GM18520 (cell line): ENCODE results near the gene CD6.

Source experiments
- ATAC-seq: cut with Tn5 transposase; IDR thresholded peaks from one replicate; pipeline ENCODE4 v1.9.1; 2021; ENCODE audit not compliant: unreplicated experiment

CD6 gene

DNA sequence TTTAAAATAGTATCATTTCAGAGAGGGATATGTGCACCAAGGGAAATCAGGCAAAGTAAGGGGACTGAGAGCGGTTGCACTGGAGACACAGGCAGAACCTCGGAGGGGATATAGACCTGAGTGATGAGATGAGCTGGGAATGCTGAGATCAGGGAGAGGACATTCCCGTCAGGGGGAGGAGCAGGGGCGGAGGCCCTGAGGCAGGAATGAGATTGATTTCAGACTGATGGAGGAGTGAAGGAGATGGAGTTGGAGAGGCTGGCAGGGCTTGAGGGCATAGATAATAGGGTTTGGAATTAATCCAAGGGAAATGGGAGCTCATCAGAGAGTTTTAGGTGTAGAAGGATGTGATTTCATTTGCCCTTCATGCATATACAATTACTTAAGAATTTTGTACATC lies 13.2 kb downstream of the CD6 start:
- ATAC-seq = no peak

GRCh38 chr11:60985501-60985900 lies 14.0 kb downstream of the CD6 start:
- ATAC-seq = no peak

DNA sequence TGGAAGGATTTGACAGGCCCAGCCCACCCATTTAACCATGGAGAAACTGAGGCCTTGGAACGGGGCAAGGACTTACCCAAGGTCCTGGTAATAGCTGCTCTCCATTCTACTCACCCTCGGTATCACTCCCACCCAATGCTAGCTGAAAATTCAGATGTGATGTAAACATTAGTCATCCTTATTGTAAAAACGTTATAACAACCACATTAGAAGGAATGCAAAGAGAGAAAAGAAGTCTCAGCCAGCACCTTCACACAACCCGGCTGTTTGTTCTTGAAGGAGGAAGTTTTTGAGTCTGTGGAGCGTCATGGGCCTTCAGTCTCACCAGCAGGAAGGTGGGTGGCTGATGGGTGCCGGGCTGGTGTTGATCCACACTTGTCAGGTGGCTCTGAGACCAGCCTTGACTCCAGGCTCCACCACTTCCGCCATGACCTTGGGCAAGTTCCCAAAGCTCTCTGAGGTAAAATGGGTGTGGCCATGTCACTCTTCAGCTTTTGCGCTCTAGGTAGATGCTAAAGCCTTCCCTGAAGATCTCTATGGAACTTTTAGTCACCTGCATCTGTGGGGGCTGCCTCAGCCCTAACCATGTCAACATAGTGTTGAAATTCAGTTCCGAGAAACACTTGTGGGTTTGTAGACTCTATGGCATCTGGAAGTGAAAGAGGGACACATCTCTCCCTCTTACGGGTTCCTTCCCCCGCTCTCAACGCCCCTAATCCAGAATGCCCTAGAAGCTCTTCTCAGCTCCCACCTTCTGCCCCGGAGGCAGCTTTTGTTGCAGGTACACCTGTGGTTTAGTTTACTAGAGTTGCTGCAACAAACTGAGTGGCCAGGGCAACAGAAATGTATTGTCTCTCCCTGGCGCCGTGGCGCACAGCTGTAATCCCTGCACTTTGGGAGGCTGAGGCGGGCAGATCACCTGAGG lies 14.8 kb downstream of the CD6 start:
- ATAC-seq = no peak

DNA sequence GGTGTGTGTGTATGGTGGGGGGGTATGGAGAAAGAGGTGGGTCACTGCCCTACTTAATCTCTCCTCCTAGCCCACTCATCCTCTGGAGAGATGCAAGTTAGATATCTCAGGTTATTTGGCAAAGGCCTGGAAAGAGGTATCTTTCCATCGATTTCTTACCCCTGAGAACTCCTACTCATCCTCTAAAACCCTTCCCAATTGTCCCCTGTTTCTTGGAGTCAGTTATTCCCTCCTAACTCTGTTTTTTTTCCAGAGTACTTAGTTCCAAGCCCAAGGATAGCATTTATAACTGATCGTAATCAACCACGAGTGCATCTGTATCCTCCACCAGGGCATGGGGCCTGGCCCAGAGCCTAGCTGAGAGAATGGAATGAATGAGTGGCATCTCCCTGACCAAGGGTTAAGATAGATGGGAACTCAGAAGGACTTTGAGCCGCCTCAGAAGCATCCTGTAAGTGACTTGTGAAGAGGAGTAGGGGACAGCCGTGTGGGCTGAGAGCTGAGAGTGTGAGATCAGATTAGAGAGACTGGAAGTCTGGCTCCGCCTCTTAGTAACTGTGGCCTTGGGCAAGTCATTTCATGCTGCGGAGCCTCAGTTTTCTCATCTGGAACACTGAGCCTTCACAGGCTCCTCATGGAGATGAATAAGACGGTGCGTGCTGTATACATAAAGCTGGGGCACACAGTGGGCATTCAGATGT lies 16.2 kb downstream of the CD6 start:
- no peak for ATAC-seq

DNA sequence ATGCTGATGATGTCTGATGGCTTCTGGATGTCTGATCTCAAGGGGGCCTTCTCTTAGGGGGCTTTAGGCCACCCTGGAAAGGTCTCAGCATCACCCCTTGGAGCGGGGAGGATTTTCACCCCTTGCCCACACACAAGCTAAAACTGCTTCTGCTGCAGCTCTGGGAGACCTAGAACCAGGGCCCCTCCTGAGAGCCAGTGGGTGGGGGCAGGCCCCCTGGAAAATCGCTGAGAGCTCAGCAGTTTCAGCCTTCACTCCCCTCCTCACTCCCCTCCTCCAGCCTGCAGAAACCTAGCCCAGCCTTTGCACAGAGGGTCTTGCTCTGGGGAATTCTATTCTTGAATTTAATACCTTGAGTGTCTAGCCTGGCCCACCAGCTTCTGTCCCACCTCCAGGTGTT lies 17.2 kb downstream of the CD6 start:
- no peak for ATAC-seq

DNA sequence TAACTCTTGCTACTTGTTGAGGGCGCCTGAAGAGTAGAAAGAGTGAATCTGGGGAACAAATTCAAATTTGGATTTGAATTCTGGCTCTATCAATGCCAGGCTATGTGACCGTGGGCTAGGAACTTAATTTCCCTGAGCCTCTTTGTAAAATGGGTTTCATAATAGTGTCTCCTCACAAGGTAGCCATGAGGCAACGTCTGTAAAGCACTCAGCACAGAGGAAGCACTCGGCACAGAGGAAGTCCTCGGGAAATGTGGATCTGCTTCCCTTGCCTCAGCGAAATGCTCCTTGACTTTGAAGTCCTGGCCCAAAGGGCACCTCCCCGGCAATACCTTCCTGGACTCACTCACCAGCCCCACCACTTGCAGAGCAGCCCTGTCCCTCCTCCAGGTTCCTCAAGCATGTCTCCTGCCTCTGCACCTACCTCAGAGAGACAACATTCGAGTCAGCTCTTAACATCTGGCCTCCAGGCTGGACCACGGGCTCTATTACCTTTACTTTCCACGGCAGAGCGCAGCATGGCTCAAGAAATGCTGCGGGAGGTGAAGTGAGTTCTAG lies 17.7 kb downstream of the CD6 start:
- no peak for ATAC-seq

DNA sequence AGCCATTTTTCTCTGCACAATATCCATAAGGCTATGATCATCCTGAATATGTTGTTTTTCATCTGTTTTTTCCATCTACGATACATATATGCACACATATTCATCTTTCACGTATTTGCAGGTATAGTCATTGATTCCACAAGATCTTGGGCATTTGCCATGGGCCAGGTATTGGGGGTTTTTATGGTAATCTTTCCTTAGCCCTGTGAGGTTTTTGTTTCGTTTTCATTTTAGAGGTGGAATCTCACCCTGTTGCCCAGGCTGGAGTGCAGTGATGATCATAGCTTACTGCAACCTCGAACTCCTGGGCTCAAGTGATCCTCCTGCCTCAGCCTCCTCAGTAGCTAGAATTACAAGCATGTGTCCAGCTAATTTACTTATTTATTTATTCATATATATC lies 20.0 kb downstream of the CD6 start:
- ATAC-seq = no peak

GRCh38 chr11:60992842-60993409 lies 21.4 kb downstream of the CD6 start:
- ATAC-seq = no peak

DNA sequence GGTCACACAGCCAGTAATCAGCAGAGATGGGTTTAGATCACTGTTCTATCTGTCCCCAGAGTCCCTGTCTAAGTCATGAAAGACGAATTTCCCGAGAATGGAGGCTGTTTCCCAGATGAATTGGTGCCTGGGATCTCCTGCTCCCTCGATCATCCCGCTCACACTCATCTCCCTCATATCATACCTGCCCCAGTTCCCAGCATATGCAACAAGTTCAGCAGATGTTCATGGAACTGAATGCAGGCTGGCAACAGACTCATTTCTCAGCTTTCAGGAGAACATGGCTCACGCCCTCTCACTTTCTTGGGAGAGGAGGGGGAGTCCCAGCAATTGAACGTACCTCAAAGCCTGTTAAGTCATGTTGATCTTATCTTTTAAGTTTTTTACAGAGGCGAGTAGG lies 22.1 kb downstream of the CD6 start:
- no peak for ATAC-seq

DNA sequence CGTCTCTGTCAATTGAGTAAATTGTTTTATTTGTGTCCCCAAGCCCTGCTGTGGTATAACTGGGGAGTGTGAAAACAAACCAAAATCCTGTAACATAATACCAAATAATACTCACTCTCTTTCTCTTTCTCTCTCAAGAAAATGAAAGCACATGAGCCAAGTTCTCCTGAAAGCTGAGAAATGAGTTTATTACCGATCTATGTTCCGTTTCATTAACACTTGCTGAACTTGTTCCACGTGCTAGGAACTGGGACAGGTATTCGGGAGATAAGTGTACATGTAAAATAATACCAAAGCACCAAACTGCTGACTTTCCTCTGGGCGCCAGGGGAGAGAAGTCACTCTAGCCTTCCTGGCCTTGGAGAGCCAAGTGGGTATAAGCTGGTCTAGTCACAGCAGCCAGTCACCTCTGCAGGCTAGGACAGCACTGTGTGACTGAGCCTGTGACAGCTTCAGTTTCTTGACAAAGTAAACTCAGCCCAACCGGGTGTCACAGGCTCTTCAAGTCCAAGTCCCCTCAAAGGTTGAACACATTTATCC lies 23.1 kb downstream of the CD6 start:
- ATAC-seq = no peak

DNA sequence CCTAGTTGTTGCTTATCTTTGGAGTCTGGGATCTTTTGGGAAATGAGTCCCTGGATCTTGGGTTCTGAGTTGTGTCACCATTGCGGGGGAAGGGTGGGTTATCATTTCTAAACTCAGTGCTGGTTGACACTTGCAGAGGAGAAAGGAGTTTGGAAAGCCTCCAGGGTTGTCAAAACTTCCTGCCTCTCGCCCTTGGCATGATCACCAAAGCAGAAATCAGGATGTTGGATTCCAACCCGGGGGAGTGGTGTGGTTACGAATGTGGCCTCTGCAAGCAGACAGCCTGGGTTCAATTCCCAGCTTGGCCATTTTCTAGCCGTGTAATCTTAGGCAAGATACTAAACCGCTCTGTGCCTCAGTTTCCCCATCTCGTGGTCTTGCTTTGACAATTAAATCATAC lies 24.3 kb downstream of the CD6 start:
- no peak for ATAC-seq

DNA sequence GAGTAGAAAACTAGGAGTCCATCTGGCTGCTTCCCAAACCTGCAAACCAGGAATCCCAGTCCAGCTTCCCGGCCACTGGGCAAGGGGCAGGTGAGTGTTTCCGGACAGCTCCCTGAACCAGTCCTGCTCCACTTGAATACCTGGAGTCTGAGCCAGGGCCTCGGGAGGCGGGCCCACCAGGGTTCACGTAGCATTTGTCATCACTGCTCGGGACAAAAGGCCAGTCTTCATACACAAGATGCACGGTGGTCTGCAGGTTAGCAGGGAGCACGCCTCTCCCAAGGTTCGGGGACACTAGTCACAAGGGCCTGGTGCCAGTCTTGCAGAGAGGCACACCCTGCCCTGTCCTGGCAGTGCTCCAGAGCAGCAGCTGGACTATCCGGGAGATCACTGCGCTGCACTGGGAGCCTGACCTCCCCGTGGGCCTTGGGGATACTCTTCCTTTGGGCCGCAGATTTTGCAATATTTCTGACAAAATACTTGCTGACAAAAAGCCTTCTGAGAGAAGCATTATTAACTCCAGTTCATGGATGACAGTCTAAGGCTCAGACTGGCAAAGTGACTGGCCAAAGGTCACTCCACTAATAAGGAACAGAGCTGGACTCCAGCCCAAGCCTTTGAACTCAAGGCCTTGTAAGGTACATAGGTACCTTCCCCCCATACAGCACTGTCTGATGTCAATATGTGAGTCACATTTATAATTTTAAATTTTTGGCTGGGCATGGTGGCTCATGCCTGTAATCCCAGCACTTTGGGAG lies 25.1 kb downstream of the CD6 start:
- no peak for ATAC-seq

DNA sequence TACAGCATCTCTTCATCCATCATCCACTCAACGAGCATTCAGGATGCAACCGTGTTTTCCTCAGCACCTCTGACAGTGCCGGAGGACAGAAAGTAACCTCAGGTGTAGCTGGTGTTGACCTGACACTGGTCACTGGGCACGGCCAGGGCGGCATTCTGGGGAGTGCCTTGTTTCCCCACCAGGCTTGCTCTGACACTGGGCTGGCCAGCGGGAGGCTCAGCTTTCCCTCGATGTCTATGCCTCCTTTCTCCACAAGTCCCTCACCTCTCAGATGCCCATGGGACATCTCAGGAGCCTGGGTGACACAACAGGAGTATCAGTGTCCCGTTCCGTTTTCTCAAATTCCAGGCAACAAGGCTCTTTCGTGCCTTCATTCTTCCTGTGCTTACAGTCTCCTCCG lies 28.9 kb downstream of the CD6 start:
- no peak for ATAC-seq

DNA sequence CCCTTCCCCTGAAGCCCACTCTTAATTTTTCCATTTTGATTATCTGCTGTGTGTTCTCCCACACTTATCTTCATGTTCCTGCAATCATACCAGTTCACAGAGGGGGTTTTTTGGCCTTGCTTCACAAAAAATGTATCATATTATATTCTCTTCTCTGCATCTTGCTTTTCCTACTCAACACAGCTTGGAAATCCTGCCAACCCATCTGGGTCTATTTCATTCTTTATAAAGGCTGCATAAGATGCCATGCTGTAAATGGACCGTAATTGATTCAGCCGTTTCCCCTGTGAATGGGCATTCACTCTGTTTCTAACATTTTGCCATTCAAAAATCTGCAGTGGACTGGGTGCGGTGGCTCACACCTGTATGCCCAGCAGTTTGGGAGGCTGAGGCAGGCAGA lies 30.5 kb downstream of the CD6 start:
- no peak for ATAC-seq

GRCh38 chr11:61002598-61002997 lies 31.1 kb downstream of the CD6 start:
- ATAC-seq = no peak

DNA sequence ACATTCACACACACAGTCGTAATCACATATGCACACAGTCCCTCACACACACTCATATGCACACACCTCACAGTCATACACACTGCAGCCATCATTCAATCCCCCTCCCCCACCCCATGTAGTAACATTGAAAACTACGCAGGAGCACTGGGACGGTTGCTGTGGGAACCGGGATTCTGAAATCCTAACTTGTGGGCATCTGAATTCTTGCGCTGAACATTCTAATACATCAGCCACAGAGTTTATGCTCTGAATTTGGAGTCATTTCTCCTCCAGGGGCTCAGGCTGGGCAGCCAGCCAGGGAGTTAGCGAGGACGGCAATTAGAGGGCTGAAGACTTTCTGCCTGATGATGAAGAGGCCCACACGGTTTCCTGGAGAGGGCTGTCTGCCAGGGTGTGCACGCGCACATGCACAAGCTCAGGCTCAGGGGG lies 32.7 kb downstream of the CD6 start:
- no peak for ATAC-seq

- ATAC-seq = no peak
Observed at GRCh38 chr11:61004761-61005181, 33.3 kb downstream of the CD6 start.

GRCh38 chr11:61007383-61007955 lies 36.0 kb downstream of the CD6 start:
- ATAC-seq = no peak

GRCh38 chr11:61007956-61008896 lies 36.7 kb downstream of the CD6 start:
- ATAC-seq = no peak
